Choroid plexus epithelial cell (primary cell): ENCODE measurements around the gene MOK.
"Not testable (repeated sequence)": the region's sequence is repeated elsewhere in the genome, so short reads cannot be mapped to it uniquely, and the experiment has no call there.

Experiments used
- DNase-seq: peaks from one replicate; pipeline ENCODE4 v3.0.0-alpha.2; 2010; ENCODE audit warnings: low read depth
- H3K4me3 ChIP-seq: 2 replicates; pipeline ENCODE4 v1.5.1; 2011; ENCODE audit warnings: low read depth, mild to moderate bottlenecking, control low read depth, low read length, moderate library complexity
- CTCF ChIP-seq: conservative IDR thresholded peaks from 2 replicates; pipeline ENCODE4 v1.5.1; 2011; ENCODE audit warnings: low read depth, mild to moderate bottlenecking, control low read depth, inconsistent platforms, low read length, moderate library complexity

The MOK gene

DNA sequence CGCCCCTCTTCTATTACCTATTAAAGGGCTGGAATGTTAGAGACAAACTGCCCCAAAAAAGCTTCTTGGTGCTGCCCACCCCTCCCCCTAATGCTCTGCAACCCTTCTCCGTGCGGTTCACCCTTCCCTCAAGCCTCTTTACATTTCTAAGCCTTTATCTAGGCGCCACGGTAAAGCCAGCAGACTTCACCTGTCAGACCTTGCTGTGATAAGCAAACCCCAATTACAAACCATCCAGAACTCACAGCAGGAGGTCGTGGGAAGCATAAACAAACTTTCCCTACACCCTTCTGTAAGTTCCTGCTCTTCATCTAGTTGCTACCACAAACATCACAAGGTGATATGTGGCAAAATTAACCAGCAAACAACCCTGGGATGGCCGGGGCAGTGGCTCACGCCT is 56.8 kb downstream of the MOK start:
- TF ChIP-seq CTCF = no peak
- DNase-seq = peak; percentile 70
- H3K4me3 ChIP-seq = no peak overlapping the region

DNA sequence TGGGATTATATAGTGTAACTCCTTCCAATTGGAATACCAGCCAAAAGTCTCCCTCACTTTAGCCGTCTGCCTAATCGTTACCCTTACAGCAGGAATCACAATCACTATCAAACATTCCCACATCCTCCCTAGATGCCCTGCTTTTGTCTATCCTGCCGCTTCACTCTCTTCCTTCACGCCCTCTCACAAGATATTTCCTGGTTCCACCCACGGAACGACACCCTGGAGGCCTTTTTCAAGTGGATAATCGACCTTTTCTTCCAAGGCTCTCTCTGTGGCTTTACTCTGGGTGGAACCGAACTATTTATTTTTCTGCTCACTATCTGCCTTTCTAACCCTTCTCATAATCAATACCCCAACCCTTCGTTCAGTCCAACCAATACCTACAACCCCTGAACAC is 58.9 kb downstream of the MOK start:
- no peak for TF ChIP-seq CTCF
- H3K4me3 ChIP-seq = no peak overlapping the region
- DNase-seq = no peak

DNA sequence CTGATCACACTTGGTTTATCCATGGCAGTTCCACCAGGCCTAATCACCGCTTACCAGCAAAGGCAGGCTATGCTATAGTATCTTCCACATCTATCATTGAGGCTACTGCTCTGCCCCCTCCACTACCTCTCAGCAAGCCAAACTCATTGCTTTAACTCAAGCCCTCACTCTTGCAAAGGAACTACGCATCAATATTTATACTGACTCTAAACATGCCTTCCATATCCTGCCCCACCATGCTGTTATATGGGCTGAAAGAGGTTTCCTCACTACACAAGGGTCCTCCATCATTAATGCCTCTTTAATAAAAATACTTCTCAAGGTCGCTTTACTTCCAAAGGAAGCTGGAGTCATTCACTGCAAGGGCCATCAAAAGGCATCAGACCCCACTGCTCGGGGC is 61.2 kb downstream of the MOK start:
- DNase-seq, H3K4me3 ChIP-seq: not testable (repeated sequence)

GRCh38 chr14:102241147-102241546 is 63.8 kb downstream of the MOK start:
- DNase-seq = no peak
- TF ChIP-seq CTCF = no peak
- no peak overlapping the region for H3K4me3 ChIP-seq

DNA sequence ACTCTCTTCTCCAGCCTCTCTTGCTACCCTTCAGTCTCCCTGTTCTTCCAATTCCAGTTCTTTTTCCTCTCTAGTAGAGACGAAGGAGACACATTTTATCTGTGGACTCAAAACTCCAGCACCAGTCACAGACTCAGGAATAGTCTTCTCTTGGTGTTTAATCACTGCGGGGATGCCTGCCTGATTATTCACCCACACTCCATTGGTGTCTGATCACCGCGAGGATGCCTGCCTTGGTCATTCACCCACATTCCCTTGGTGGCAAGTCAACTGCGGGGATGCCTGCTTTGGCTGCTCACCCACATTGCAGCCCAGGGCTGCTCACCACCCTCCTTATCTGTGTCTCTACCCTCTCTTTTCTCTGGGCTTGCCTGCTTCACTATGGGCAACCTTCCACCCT is 64.5 kb downstream of the MOK start:
- DNase-seq, H3K4me3 ChIP-seq: not testable (repeated sequence)

DNA sequence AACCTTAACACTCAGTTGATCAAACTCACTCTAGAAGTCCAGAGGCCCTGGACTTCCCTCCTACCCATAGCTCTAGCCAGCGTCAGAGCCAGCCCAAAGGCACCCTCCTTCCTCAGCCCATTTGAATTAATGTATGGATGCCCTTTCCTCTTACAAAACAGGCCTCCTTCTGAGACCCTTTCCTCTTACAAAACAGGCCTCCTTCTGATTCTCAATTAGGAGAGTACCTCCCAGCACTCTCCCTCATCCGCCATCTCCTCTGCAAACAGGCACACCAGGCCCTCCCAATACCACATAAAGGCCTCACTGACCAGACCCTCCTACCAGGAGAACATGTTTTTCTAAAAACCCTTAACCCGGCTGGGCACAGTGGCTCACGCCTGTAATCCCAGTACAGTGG is 65.7 kb downstream of the MOK start:
- DNase-seq = no peak
- TF ChIP-seq CTCF = no peak
- H3K4me3 ChIP-seq = no peak overlapping the region

GRCh38 chr14:102238766-102239165 is 66.2 kb downstream of the MOK start:
- H3K4me3 ChIP-seq = no peak overlapping the region
- no peak for DNase-seq
- TF ChIP-seq CTCF = no peak

DNA sequence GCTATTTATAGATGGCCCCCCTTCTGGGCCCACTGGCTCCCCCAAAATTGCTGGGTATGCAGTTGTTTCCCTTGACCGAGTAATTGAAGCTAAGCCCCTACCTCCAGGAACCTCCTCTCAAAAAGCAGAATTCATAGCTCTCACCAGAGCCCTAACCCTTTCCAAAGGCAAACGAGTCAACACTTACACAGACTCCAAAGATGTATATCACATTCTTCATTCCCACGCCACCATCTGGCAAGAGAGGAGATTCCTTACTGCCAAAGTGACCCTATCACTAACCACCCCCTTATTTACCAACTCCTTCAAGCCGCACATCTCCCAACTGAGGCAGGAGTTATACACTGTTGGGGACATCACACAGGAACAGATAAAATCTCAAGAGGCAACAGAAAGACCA is 66.8 kb downstream of the MOK start:
- DNase-seq = no peak
- no peak for TF ChIP-seq CTCF
- no peak overlapping the region for H3K4me3 ChIP-seq
